K562 (cell line): ENCODE measurements around the gene SERTAD3. TPM values are rescaled to one million over a fixed set of nuclear protein-coding genes. Genes with fewer than 3 reads are reported as not detected.
A peak's percentile ranks its signal among the peaks of the same experiment; 100 is the strongest.

ENCODE experiments used
- ERF ChIP-seq: fragments of 450-650 bp; formaldehyde crosslinking; IDR thresholded peaks from 2 replicates; pipeline ENCODE4 v1.4.0; 2020; ENCODE audit warnings: mild to moderate bottlenecking, mixed read lengths
- FOXA3 ChIP-seq, 2 experiments: fragments of 450-650 bp in 1 of 2; sonication (generic) in 1 of 2; formaldehyde crosslinking; IDR thresholded peaks in 1 of 2; conservative IDR thresholded peaks in 1 of 2; 2 replicates each; pipeline versions ENCODE4 v1.4.0 to v1.8.0; 2020 to 2022; ENCODE audit warnings: mild to moderate bottlenecking in 2 of 2, missing genetic modification reagents in 1 of 2
- ILF3 ChIP-seq: fragments of 450-650 bp; IDR thresholded peaks from 2 replicates; pipeline ENCODE4 v1.6.1; 2018; ENCODE audit warnings: antibody characterized with exemption, mild to moderate bottlenecking, moderate library complexity, borderline replicate concordance
- JUN ChIP-seq, 2 experiments: sonication (generic) in 1 of 2; formaldehyde crosslinking in 1 of 2; IDR thresholded peaks; 2 replicates each; pipeline versions ENCODE4 v1.6.1 to v1.8.0; 2012 to 2022; ENCODE audit warnings: borderline replicate concordance in 2 of 2, mild to moderate bottlenecking in 2 of 2, improper control_type of control experiment in 1 of 2, low read depth in 1 of 2, low read length in 1 of 2, missing genetic modification reagents in 1 of 2
- KDM5B ChIP-seq: fragments of 200-600 bp; sonication (generic); IDR thresholded peaks from 2 replicates; pipeline ENCODE4 v1.6.1; 2012; ENCODE audit warnings: low read depth, mild to moderate bottlenecking, moderate library complexity, low read length, control low read depth, inconsistent platforms; ENCODE audit not compliant: insufficient replicate concordance
- KLF10 ChIP-seq: fragments of 250-450 bp; sonication (Bioruptor Pico); IDR thresholded peaks from 2 replicates; pipeline ENCODE4 v1.6.1; 2021; ENCODE audit warnings: matching md5 sums
- LEF1 ChIP-seq: fragments of 450-650 bp; IDR thresholded peaks from 2 replicates; pipeline ENCODE4 v1.6.1; 2016; ENCODE audit warnings: mild to moderate bottlenecking
- NCOR1 ChIP-seq: fragments of 450-650 bp; IDR thresholded peaks from 2 replicates; pipeline ENCODE4 v1.6.1; 2016; ENCODE audit warnings: mild to moderate bottlenecking, moderate library complexity
- POLR2A ChIP-seq: fragments of 450-650 bp; conservative IDR thresholded peaks from 2 replicates; pipeline ENCODE4 v1.6.1; 2016
- POLR2B ChIP-seq: fragments of 450-650 bp; IDR thresholded peaks from 2 replicates; pipeline ENCODE4 v1.6.1; 2018; ENCODE audit warnings: low read depth; ENCODE audit not compliant: partially characterized antibody
- RUNX1 ChIP-seq: sonication (generic); IDR thresholded peaks from 2 replicates; pipeline ENCODE4 v1.6.1; 2016; ENCODE audit warnings: antibody characterized with exemption, low read depth
- SAP30 ChIP-seq: fragments of 200-600 bp; sonication (generic); IDR thresholded peaks from 2 replicates; pipeline ENCODE4 v1.6.1; 2012; ENCODE audit warnings: borderline replicate concordance, low read depth, mild to moderate bottlenecking, moderate library complexity, low read length, control low read depth, inconsistent platforms; ENCODE audit not compliant: insufficient read depth, poor library complexity, severe bottlenecking
- SMARCA5 ChIP-seq: fragments of 450-650 bp; IDR thresholded peaks from 2 replicates; pipeline ENCODE4 v1.6.1; 2016
- SMC3 ChIP-seq: conservative IDR thresholded peaks from 2 replicates; pipeline ENCODE4 v1.6.1; 2011; ENCODE audit warnings: low read depth, low read length, improper control_type of control experiment; ENCODE audit not compliant: insufficient read depth
- TBL1XR1 ChIP-seq, 2 experiments: IDR thresholded peaks; 2 replicates each; pipeline ENCODE4 v1.6.1; 2012; ENCODE audit warnings: improper control_type of control experiment in 2 of 2, low read length in 2 of 2, mild to moderate bottlenecking in 1 of 2
- TEAD4 ChIP-seq, 2 experiments: sonication (generic) in 1 of 2; formaldehyde crosslinking in 1 of 2; IDR thresholded peaks; 2 replicates each; pipeline versions ENCODE4 v1.6.1 to v1.8.0; 2012 to 2022; ENCODE audit warnings: borderline replicate concordance in 1 of 2, inconsistent platforms in 1 of 2, low read length in 1 of 2, mild to moderate bottlenecking in 1 of 2, missing genetic modification reagents in 1 of 2
- WHSC1 ChIP-seq: IDR thresholded peaks from one replicate; pipeline ENCODE4 v1.6.1; 2012; ENCODE audit warnings: low read length, control low read depth, inconsistent platforms
- ZBTB1 ChIP-seq: sonication (generic); formaldehyde crosslinking; IDR thresholded peaks from 2 replicates; pipeline ENCODE4 v1.8.1; 2023; ENCODE audit warnings: missing genetic modification reagents, low read depth, mild to moderate bottlenecking, borderline replicate concordance
- ZFP30 ChIP-seq: fragments of 250-450 bp; sonication (Bioruptor Pico); IDR thresholded peaks from 2 replicates; pipeline ENCODE4 v1.8.0; 2022; ENCODE audit warnings: moderate library complexity, mild to moderate bottlenecking, inconsistent platforms, borderline replicate concordance
- ZFX ChIP-seq: sonication (generic); formaldehyde crosslinking; IDR thresholded peaks from 2 replicates; pipeline ENCODE4 v1.8.0; 2022; ENCODE audit warnings: mild to moderate bottlenecking, missing genetic modification reagents, moderate library complexity
- ZNF217 ChIP-seq: sonication (generic); formaldehyde crosslinking; IDR thresholded peaks from 2 replicates; pipeline ENCODE4 v1.8.0; 2022; ENCODE audit warnings: mild to moderate bottlenecking, missing genetic modification reagents
- ZNF277 ChIP-seq: fragments of 250-450 bp; sonication (Bioruptor Pico); IDR thresholded peaks from 2 replicates; pipeline ENCODE4 v1.8.0; 2022; ENCODE audit warnings: inconsistent platforms, mild to moderate bottlenecking, moderate library complexity, borderline replicate concordance
- ZNF384 ChIP-seq: IDR thresholded peaks from 2 replicates; pipeline ENCODE4 v1.6.1; 2012; ENCODE audit warnings: low read depth, low read length, improper control_type of control experiment
- ZNF764 ChIP-seq: fragments of 250-450 bp; sonication (Bioruptor Pico); IDR thresholded peaks from 2 replicates; pipeline ENCODE4 v1.4.0; 2020; ENCODE audit warnings: low read depth, mild to moderate bottlenecking, moderate library complexity
- polyA plus RNA-seq, 8 experiments: library from polyadenylated mRNA; depleted of rRNA in 4 of 8; stranded (reverse) in 5 of 8; unstranded in 3 of 8; fragments of >200 nt; fragmentation: Nextera tagmentation in 2 of 8; fragmentation: Illumina TruSeq in 1 of 8; extraction: Ambion mirVana in 2 of 8; extraction: Trizol in 1 of 8; gene quantifications; 2 replicates each; pipeline versions ENCODE4 v1.2.1 to v1.2.3, GENCODE V29; 2011 to 2014; ENCODE audit warnings: inconsistent platforms in 1 of 8, missing spikeins in 1 of 8
- total RNA-seq, 7 experiments: library from RNA; depleted of rRNA in 6 of 7; stranded (reverse); fragments of >200 nt in 6 of 7; fragmentation: Illumina TruSeq in 2 of 7; extraction: Trizol in 2 of 7; gene quantifications; 2 replicates each; pipeline versions ENCODE4 v1.2.1 to v1.2.3, GENCODE V29; 2011 to 2021; ENCODE audit warnings: low replicate concordance in 1 of 7
- TF ChIP-seq, protein P1 (sequence below): sonication (generic); formaldehyde crosslinking; IDR thresholded peaks from 2 replicates; pipeline ENCODE4 v1.8.1; 2023; ENCODE audit warnings: mild to moderate bottlenecking, missing genetic modification reagents, moderate library complexity

Gene SERTAD3
- total and polyA plus RNA-seq, 9 of the 15 experiments (the other 6 are each of a cell fraction or from before 2014, with no cell fraction given): 5.4 to 28.9 (median 17.5) TPM

GRCh38 chr19:40416918-40417642 lies 27.1 kb downstream of the SERTAD3 start (continued):
- peak; percentile 89 for TF ChIP-seq JUN (IDR thresholded peaks at IDR 0.05; ENCODE audit: borderline replicate concordance, low read depth, low read length)
- TF ChIP-seq JUN (CRISPR knock-in tag; IDR thresholded peaks at IDR 0.05; ENCODE audit: borderline replicate concordance): no peak; the same call in 1 of the 2 replicates
- TF ChIP-seq TEAD4 (IDR thresholded peaks at IDR 0.05; ENCODE audit: low read length): peak; percentile 59
- TF ChIP-seq TEAD4 (CRISPR knock-in tag; IDR thresholded peaks at IDR 0.05; ENCODE audit: borderline replicate concordance): no peak
- peak; percentile 74 for TF ChIP-seq POLR2B
- TF ChIP-seq ZFP30 (CRISPR knock-in tag): no peak
- TF ChIP-seq ZNF277 (CRISPR knock-in tag): no peak
- TF ChIP-seq RUNX1: no peak
- no peak for TF ChIP-seq ZNF217
- TF ChIP-seq KDM5B: peak; percentile 37
- TF ChIP-seq ZBTB1 (CRISPR knock-in tag): no peak
- no peak for TF ChIP-seq SMC3
- TF ChIP-seq, protein P1, sequence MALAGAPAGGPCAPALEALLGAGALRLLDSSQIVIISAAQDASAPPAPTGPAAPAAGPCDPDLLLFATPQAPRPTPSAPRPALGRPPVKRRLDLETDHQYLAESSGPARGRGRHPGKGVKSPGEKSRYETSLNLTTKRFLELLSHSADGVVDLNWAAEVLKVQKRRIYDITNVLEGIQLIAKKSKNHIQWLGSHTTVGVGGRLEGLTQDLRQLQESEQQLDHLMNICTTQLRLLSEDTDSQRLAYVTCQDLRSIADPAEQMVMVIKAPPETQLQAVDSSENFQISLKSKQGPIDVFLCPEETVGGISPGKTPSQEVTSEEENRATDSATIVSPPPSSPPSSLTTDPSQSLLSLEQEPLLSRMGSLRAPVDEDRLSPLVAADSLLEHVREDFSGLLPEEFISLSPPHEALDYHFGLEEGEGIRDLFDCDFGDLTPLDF (CRISPR knock-in tag): no peak
- TF ChIP-seq LEF1: peak; percentile 93
- TF ChIP-seq FOXA3 (CRISPR knock-in tag; conservative IDR thresholded peaks at IDR 0.05 in 1 of 2, IDR thresholded peaks at IDR 0.05 in 1 of 2): peak in 1 of 2 experiments; percentile 56; a peak in 1 of 4 replicates
- TF ChIP-seq SAP30: no peak
- no peak for TF ChIP-seq WHSC1
- TF ChIP-seq TBL1XR1 (IDR thresholded peaks at IDR 0.05; ENCODE audit: low read length in 2 of 2): peak in 1 of 2 experiments; percentile 58; a peak in 2 of 4 replicates
- TF ChIP-seq ZNF764 (CRISPR knock-in tag): no peak
- no peak; the same call in 1 of the 2 replicates for TF ChIP-seq SMARCA5
- TF ChIP-seq ZFX (CRISPR knock-in tag): peak; percentile 59
- TF ChIP-seq ILF3: no peak
- no peak for TF ChIP-seq KLF10 (CRISPR knock-in tag)
- TF ChIP-seq NCOR1: peak; percentile 83
- TF ChIP-seq POLR2A: peak; percentile 78
- no peak for TF ChIP-seq ZNF384
- no peak for TF ChIP-seq ERF (CRISPR knock-in tag)
